Activated CD4-positive, alpha-beta memory T cell treated with anti-CD3 and anti-CD28 coated beads, Interleukin-2, amount 10 ng/mL, durations not matched to agents 7 days and 5 days (primary cell): Measurements from ENCODE around the gene EHD1. TPM values are rescaled to one million over a fixed set of nuclear protein-coding genes. Genes with fewer than 3 reads are reported as not detected.
A peak's percentile ranks its signal among the peaks of the same experiment; 100 is the strongest.

Source experiments
- CTCF ChIA-PET: fragments of 350-600 bp; sonication (Branson Sonifier 250); formaldehyde crosslinking; loops from one replicate; lab custom pipeline; 2021; ENCODE audit warnings: antibody characterized with exemption, inconsistent platforms; lab: Charles Lee
- POLR2A ChIA-PET: fragments of 350-600 bp; sonication (Branson Sonifier 250); formaldehyde crosslinking; loops from one replicate; lab custom pipeline; 2021; ENCODE audit warnings: antibody characterized with exemption; lab: Charles Lee
- DNase-seq: peaks from one replicate; pipeline ENCODE4 v3.0.0-alpha.2; 2020
- H3K27ac Mint-ChIP-seq: one replicate; pipeline ENCODE4 v1.8.0; 2021; ENCODE audit warnings: mild to moderate bottlenecking, mixed read lengths
- H3K27me3 Mint-ChIP-seq: one replicate; pipeline ENCODE4 v1.8.0; 2021; ENCODE audit warnings: mixed read lengths
- H3K36me3 Mint-ChIP-seq: one replicate; pipeline ENCODE4 v1.8.0; 2021; ENCODE audit warnings: low read depth, mixed read lengths
- H3K4me1 Mint-ChIP-seq: one replicate; pipeline ENCODE4 v1.8.0; 2021; ENCODE audit warnings: mixed read lengths
- H3K4me3 Mint-ChIP-seq: one replicate; pipeline ENCODE4 v1.8.0; 2021; ENCODE audit warnings: mild to moderate bottlenecking, mixed read lengths
- H3K9me3 Mint-ChIP-seq: one replicate; pipeline ENCODE4 v1.8.0; 2021; ENCODE audit warnings: mixed read lengths
- total RNA-seq, 2 experiments: library from RNA; stranded (reverse); gene quantifications; one replicate each; pipeline ENCODE4 v1.2.3, GENCODE V29; 2021

EHD1 gene
- total RNA-seq, 2 experiments from 2014 or later, result 138 to 146 TPM

- H3K4me3 Mint-ChIP-seq, result peak overlapping the region; percentile 94
- H3K36me3 Mint-ChIP-seq, result peaks cover 53% of the 10 kb centered on the region
- ChIA-PET CTCF (interaction anchor here (0.7 to 30.2 kb wide), 3 partner anchors 9 to 21 kb away, joined by 3 to 957 read pairs (median 22); partner anchors contain the start of gene CDC42BPG), POLR2A (interaction anchor here (0.7 to 25.5 kb wide), 8 partner anchors 8 to 623 kb away, joined by 3 to 1068 read pairs (median 6); partner anchors contain the start of genes ARL2, CDC42BPG, MALAT1 and PPP2R5B)
- H3K27ac Mint-ChIP-seq, result peak overlapping the region; percentile 91
- no peaks in the 10 kb centered on the region for H3K9me3 Mint-ChIP-seq
- H3K4me1 Mint-ChIP-seq, result peaks cover 70% of the 10 kb centered on the region
- H3K27me3 Mint-ChIP-seq, result no peaks in the 10 kb centered on the region
- DNase-seq, result no peak
Measured at GRCh38 chr11:64876835-64877341, 1.5 kb downstream of the EHD1 start.

GRCh38 chr11:64876229-64876750 is 2.1 kb downstream of the EHD1 start:
- Mint-ChIP-seq H3K4me1 (peaks cover 73% of the 10 kb centered on the region), H3K36me3 (peaks cover 59% of the 10 kb centered on the region), H3K4me3 (peak overlapping the region; percentile 94), H3K9me3 (no peaks in the 10 kb centered on the region), H3K27ac (peak overlapping the region; percentile 91), H3K27me3 (no peaks in the 10 kb centered on the region)
- DNase-seq, result no peak
- CTCF ChIA-PET, result interaction anchor here (4.2 to 30.2 kb wide), 2 partner anchors 12 to 21 kb away, joined by 22 to 957 read pairs; partner anchors contain the start of gene CDC42BPG
- POLR2A ChIA-PET, result interaction anchor here (1.1 to 25.5 kb wide), 6 partner anchors 9 to 983 kb away, joined by 3 to 1068 read pairs (median 4); partner anchors contain the start of genes CDC42BPG, PPP2R5B and ZNHIT2

- peak overlapping the region; percentile 94 for H3K4me3 Mint-ChIP-seq
- ChIA-PET CTCF (interaction anchor here (0.7 to 30.2 kb wide), 3 partner anchors 13 to 139 kb away, joined by 3 to 957 read pairs (median 22); partner anchors contain the start of gene CDC42BPG), POLR2A (interaction anchor here (0.8 to 25.5 kb wide), 10 partner anchors 8 to 984 kb away, joined by 3 to 1068 read pairs (median 3); partner anchors contain the start of genes CDC42BPG, PPP2R5B and ZNHIT2)
- peaks cover 61% of the 10 kb centered on the region for H3K36me3 Mint-ChIP-seq
- DNase-seq, result no peak
- no peaks in the 10 kb centered on the region for H3K9me3 Mint-ChIP-seq
- peak overlapping the region; percentile 91 for H3K27ac Mint-ChIP-seq
- H3K4me1 Mint-ChIP-seq, result peaks cover 72% of the 10 kb centered on the region
- no peaks in the 10 kb centered on the region for H3K27me3 Mint-ChIP-seq
Measured at GRCh38 chr11:64875369-64876228, 2.8 kb downstream of the EHD1 start.

GRCh38 chr11:64874308-64875240 is 3.8 kb downstream of the EHD1 start:
- ChIA-PET POLR2A (interaction anchor here (0.8 to 25.5 kb wide), 7 partner anchors 9 to 985 kb away, joined by 3 to 1068 read pairs (median 3); partner anchors contain the start of genes CDC42BPG and PPP2R5B), CTCF (interaction anchor here (0.7 to 30.2 kb wide), 5 partner anchors 9 to 140 kb away, joined by 3 to 957 read pairs (median 3); partner anchors contain the start of gene CDC42BPG)
- Mint-ChIP-seq H3K4me1 (peaks cover 72% of the 10 kb centered on the region), H3K9me3 (no peaks in the 10 kb centered on the region), H3K27ac (peak overlapping the region; percentile 91), H3K4me3 (peak overlapping the region; percentile 94), H3K36me3 (peaks cover 67% of the 10 kb centered on the region), H3K27me3 (no peaks in the 10 kb centered on the region)
- DNase-seq, result peak; percentile 67

- Mint-ChIP-seq H3K4me3 (peak overlapping the region; percentile 28), H3K27me3 (no peaks in the 10 kb centered on the region), H3K36me3 (peaks cover 79% of the 10 kb centered on the region), H3K9me3 (no peaks in the 10 kb centered on the region), H3K4me1 (peaks cover 80% of the 10 kb centered on the region), H3K27ac (peak overlapping the region; percentile 59)
- DNase-seq, result no peak
- POLR2A ChIA-PET, result interaction anchor here (25.5 kb wide), 1 partner anchor 16 kb away, joined by 1068 read pairs; the partner anchor contains the start of gene CDC42BPG
- CTCF ChIA-PET, result interaction anchor here (0.7 to 30.2 kb wide), 3 partner anchors 13 to 17 kb away, joined by 3 to 957 read pairs (median 4); partner anchors contain the start of gene CDC42BPG
Measured at GRCh38 chr11:64872790-64873488, 5.5 kb downstream of the EHD1 start.

GRCh38 chr11:64871492-64871891 is 6.9 kb downstream of the EHD1 start:
- Mint-ChIP-seq H3K27ac (peak overlapping the region; percentile 86), H3K4me3 (peak overlapping the region; percentile 65), H3K9me3 (no peaks in the 10 kb centered on the region), H3K4me1 (peaks cover 85% of the 10 kb centered on the region), H3K36me3 (peaks cover 74% of the 10 kb centered on the region), H3K27me3 (no peaks in the 10 kb centered on the region)
- DNase-seq, result no peak
- ChIA-PET CTCF (interaction anchor here (30.2 kb wide), 1 partner anchor 16 kb away, joined by 957 read pairs; the partner anchor contains the start of gene CDC42BPG), POLR2A (interaction anchor here (25.5 kb wide), 1 partner anchor 14 kb away, joined by 1068 read pairs; the partner anchor contains the start of gene CDC42BPG)

GRCh38 chr11:64870893-64871466 is 7.4 kb downstream of the EHD1 start:
- Mint-ChIP-seq H3K4me1 (peaks cover 87% of the 10 kb centered on the region), H3K27ac (peak overlapping the region; percentile 86), H3K27me3 (no peaks in the 10 kb centered on the region), H3K4me3 (peak overlapping the region; percentile 65), H3K36me3 (peaks cover 75% of the 10 kb centered on the region), H3K9me3 (no peaks in the 10 kb centered on the region)
- ChIA-PET POLR2A (interaction anchor here (1.2 to 28.1 kb wide), 4 partner anchors 9 to 392 kb away, joined by 3 to 1068 read pairs (median 168); partner anchors contain the start of gene EHD1), CTCF (interaction anchor here (3.2 to 30.8 kb wide), 3 partner anchors 11 to 22 kb away, joined by 33 to 957 read pairs (median 33); partner anchors contain the start of gene EHD1)
- no peak for DNase-seq

- Mint-ChIP-seq H3K27me3 (no peaks in the 10 kb centered on the region), H3K9me3 (no peaks in the 10 kb centered on the region), H3K27ac (peak overlapping the region; percentile 86), H3K4me3 (peak overlapping the region; percentile 59), H3K36me3 (peaks cover 75% of the 10 kb centered on the region), H3K4me1 (peaks cover 87% of the 10 kb centered on the region)
- no peak for DNase-seq
- CTCF ChIA-PET, result interaction anchor here (1.9 to 30.8 kb wide), 4 partner anchors 10 to 21 kb away, joined by 7 to 957 read pairs (median 33); partner anchors contain the start of gene EHD1
- POLR2A ChIA-PET, result interaction anchor here (1.2 to 28.1 kb wide), 4 partner anchors 9 to 392 kb away, joined by 3 to 1068 read pairs (median 168); partner anchors contain the start of gene EHD1
Measured at GRCh38 chr11:64870176-64870892, 8.1 kb downstream of the EHD1 start.

GRCh38 chr11:64869571-64870175 is 8.7 kb downstream of the EHD1 start:
- Mint-ChIP-seq H3K27me3 (no peaks in the 10 kb centered on the region), H3K27ac (peak overlapping the region; percentile 86), H3K4me3 (peak overlapping the region; percentile 59), H3K36me3 (peaks cover 70% of the 10 kb centered on the region), H3K4me1 (peaks cover 87% of the 10 kb centered on the region), H3K9me3 (no peaks in the 10 kb centered on the region)
- ChIA-PET POLR2A (interaction anchor here (0.7 to 28.1 kb wide), 7 partner anchors 8 to 393 kb away, joined by 3 to 1068 read pairs (median 4); partner anchors contain the start of genes EHD1 and SYVN1), CTCF (interaction anchor here (1.9 to 30.8 kb wide), 4 partner anchors 10 to 20 kb away, joined by 7 to 957 read pairs (median 33); partner anchors contain the start of gene EHD1)
- no peak for DNase-seq
